HepG2 (cell line): Measurements from ENCODE around the gene CACNB4. TPM values are rescaled to one million over a fixed set of nuclear protein-coding genes. Genes with fewer than 3 reads are reported as not detected.

Experiments
- ARID5B ChIP-seq: IDR thresholded peaks from 2 replicates; pipeline ENCODE4 v1.4.0; 2020; ENCODE audit warnings: mild to moderate bottlenecking, missing genetic modification reagents
- CEBPG ChIP-seq: IDR thresholded peaks from 2 replicates; pipeline ENCODE4 v1.6.1; 2016
- CENPBD1 ChIP-seq: sonication (generic); formaldehyde crosslinking; IDR thresholded peaks from 2 replicates; pipeline ENCODE4 v1.8.0; 2022; ENCODE audit warnings: missing genetic modification reagents, low read depth, mild to moderate bottlenecking, borderline replicate concordance
- FOSL2 ChIP-seq: sonication (generic); formaldehyde crosslinking; IDR thresholded peaks from 2 replicates; pipeline ENCODE4 v1.4.0; 2020; ENCODE audit warnings: missing genetic modification reagents
- PHF21A ChIP-seq: sonication (generic); formaldehyde crosslinking; IDR thresholded peaks from 2 replicates; pipeline ENCODE4 v1.5.0; 2020; ENCODE audit warnings: mild to moderate bottlenecking, missing genetic modification reagents
- PHF8 ChIP-seq: sonication (generic); formaldehyde crosslinking; IDR thresholded peaks from 2 replicates; pipeline ENCODE4 v1.5.0; 2020; ENCODE audit warnings: missing genetic modification reagents
- RAD21 ChIP-seq: fragments of 450-650 bp; formaldehyde crosslinking; IDR thresholded peaks from 2 replicates; pipeline ENCODE4 v1.5.0; 2020; ENCODE audit warnings: mild to moderate bottlenecking
- RCOR2 ChIP-seq: IDR thresholded peaks from 2 replicates; pipeline ENCODE4 v1.6.1; 2016; ENCODE audit warnings: missing biosample characterization, missing genetic modification reagents
- RXRB ChIP-seq: IDR thresholded peaks from 2 replicates; pipeline ENCODE4 v1.6.1; 2016; ENCODE audit warnings: borderline replicate concordance, missing genetic modification reagents, missing compliant biosample characterization
- SNAPC4 ChIP-seq: sonication (generic); formaldehyde crosslinking; IDR thresholded peaks from 2 replicates; pipeline ENCODE4 v1.4.0; 2020; ENCODE audit warnings: mild to moderate bottlenecking, missing genetic modification reagents
- SOX13 ChIP-seq, 3 experiments: fragments of 450-650 bp in 1 of 3; sonication (generic) in 1 of 3; formaldehyde crosslinking in 1 of 3; IDR thresholded peaks in 2 of 3; conservative IDR thresholded peaks in 1 of 3; 2 replicates each; pipeline versions ENCODE4 v1.5.0 to v1.6.1; 2016 to 2020; ENCODE audit warnings: antibody characterized with exemption in 1 of 3, mild to moderate bottlenecking in 1 of 3, missing compliant biosample characterization in 1 of 3, missing genetic modification reagents in 1 of 3, moderate library complexity in 1 of 3
- THAP11 ChIP-seq: IDR thresholded peaks from 2 replicates; pipeline ENCODE4 v1.6.1; 2016; ENCODE audit warnings: missing biosample characterization, missing genetic modification reagents
- XRCC5 ChIP-seq: fragments of 200-400 bp; formaldehyde crosslinking; optimal IDR thresholded peaks from 2 replicates; pipeline ENCODE3; 2017; ENCODE audit warnings: mild to moderate bottlenecking, low read length
- ZBTB7B ChIP-seq: sonication (generic); formaldehyde crosslinking; IDR thresholded peaks from 2 replicates; pipeline ENCODE4 v1.4.0; 2020; ENCODE audit warnings: missing genetic modification reagents
- ZGPAT ChIP-seq: IDR thresholded peaks from 2 replicates; pipeline ENCODE4 v1.6.1; 2016; ENCODE audit warnings: mild to moderate bottlenecking
- ZMYM4 ChIP-seq: sonication (generic); formaldehyde crosslinking; IDR thresholded peaks from 2 replicates; pipeline ENCODE4 v1.8.1; 2023; ENCODE audit warnings: mild to moderate bottlenecking, missing genetic modification reagents
- ZNF513 ChIP-seq: sonication (generic); formaldehyde crosslinking; conservative IDR thresholded peaks from 2 replicates; pipeline ENCODE4 v1.5.0; 2020; ENCODE audit warnings: missing genetic modification reagents
- polyA plus RNA-seq, 8 experiments: library from polyadenylated mRNA; depleted of rRNA in 3 of 8; stranded (reverse) in 7 of 8; unstranded in 1 of 8; fragments of >200 nt; fragmentation: Illumina TruSeq in 4 of 8; extraction: Trizol in 4 of 8; gene quantifications; 2 replicates each; pipeline versions ENCODE4 v1.2.1 to v1.2.3, GENCODE V29; 2011 to 2016; ENCODE audit warnings: low read depth in 4 of 8, missing spikeins in 1 of 8, mixed read lengths in 1 of 8; ENCODE audit not compliant: insufficient read depth in 1 of 8
- total RNA-seq, 5 experiments: library from RNA; depleted of rRNA; stranded (reverse); fragments of >200 nt; fragmentation: Illumina TruSeq; extraction: Trizol; gene quantifications; 2 replicates each; pipeline ENCODE4 v1.2.3, GENCODE V29; 2016; ENCODE audit warnings: low read depth in 1 of 5

Gene CACNB4
- total and polyA plus RNA-seq, 2 of the 13 experiments (the other 11 are each of a cell fraction or from before 2014, with no cell fraction given), result 5.1 to 14.3 TPM

GRCh38 chr2:151999053-151999452 is 99.8 kb downstream of the CACNB4 start (continued):
- peak; percentile 34; the same call in 1 of the 2 replicates for TF ChIP-seq ZMYM4 (CRISPR knock-in tag)
- TF ChIP-seq CEBPG (CRISPR knock-in tag), result 0 out of 2 replicates have a peak, but pooled peaks have one; percentile 4
- TF ChIP-seq RXRB (CRISPR knock-in tag), result peak; percentile 43; the same call in 1 of the 2 replicates
- TF ChIP-seq XRCC5, result peak; percentile 68
- TF ChIP-seq ZGPAT, result 0 out of 2 replicates have a peak, but pooled peaks have one; percentile 30
- peak; percentile 86 for TF ChIP-seq RAD21 (CRISPR knock-in tag)
- peak; percentile 32; the same call in 1 of the 2 replicates for TF ChIP-seq PHF21A
- peak; percentile 42; the same call in 1 of the 2 replicates for TF ChIP-seq ZBTB7B (CRISPR knock-in tag)
- peak; percentile 44; the same call in 1 of the 2 replicates for TF ChIP-seq ARID5B
- no peak for TF ChIP-seq SOX13 (IDR thresholded peaks at IDR 0.05)
- 0 out of 4 replicates have a peak, but pooled peaks of 1 of the 2 experiments have one; percentile 12 for TF ChIP-seq SOX13 (CRISPR knock-in tag; conservative IDR thresholded peaks at IDR 0.05 in 1 of 2, IDR thresholded peaks at IDR 0.05 in 1 of 2)
- TF ChIP-seq THAP11 (CRISPR knock-in tag), result 0 out of 2 replicates have a peak, but pooled peaks have one; percentile 31
- TF ChIP-seq RCOR2 (CRISPR knock-in tag), result 0 out of 2 replicates have a peak, but pooled peaks have one; percentile 31
- TF ChIP-seq SNAPC4 (CRISPR knock-in tag), result no peak
- no peak for TF ChIP-seq ZNF513 (CRISPR knock-in tag)
- TF ChIP-seq CENPBD1, result no peak
- no peak for TF ChIP-seq PHF8 (CRISPR knock-in tag)
- peak; percentile 26; the same call in 1 of the 2 replicates for TF ChIP-seq FOSL2 (CRISPR knock-in tag)
